HG02943 (cell line): ENCODE data around the gene FAM111A.
A peak's percentile ranks its signal among the peaks of the same experiment; 100 is the strongest.

Experiments used
- ATAC-seq: cut with Tn5 transposase; IDR thresholded peaks from one replicate; pipeline ENCODE4 v1.9.1; 2021; ENCODE audit warnings: mild to moderate bottlenecking, low read depth, moderate library complexity; ENCODE audit not compliant: unreplicated experiment

Gene FAM111A

DNA sequence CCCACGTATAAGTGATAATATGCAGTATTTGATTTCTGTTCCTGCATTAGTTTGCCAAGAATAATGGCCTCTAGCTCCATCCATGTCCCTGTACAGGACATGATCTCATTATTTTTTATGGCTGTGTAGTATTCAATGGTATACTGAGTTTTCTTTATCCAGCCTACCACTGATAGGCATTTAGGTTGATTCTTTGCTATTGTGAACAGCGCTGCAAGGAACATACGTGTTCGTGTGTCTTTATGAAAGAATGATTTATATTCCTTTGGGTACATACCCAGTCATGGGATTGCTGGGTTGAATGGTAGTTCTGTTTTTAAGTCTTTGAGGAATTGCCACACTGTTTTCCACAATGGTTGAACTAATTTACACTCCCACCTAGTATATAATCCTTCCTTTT lies 1.5 kb upstream of the FAM111A start:
- no peak for ATAC-seq

DNA sequence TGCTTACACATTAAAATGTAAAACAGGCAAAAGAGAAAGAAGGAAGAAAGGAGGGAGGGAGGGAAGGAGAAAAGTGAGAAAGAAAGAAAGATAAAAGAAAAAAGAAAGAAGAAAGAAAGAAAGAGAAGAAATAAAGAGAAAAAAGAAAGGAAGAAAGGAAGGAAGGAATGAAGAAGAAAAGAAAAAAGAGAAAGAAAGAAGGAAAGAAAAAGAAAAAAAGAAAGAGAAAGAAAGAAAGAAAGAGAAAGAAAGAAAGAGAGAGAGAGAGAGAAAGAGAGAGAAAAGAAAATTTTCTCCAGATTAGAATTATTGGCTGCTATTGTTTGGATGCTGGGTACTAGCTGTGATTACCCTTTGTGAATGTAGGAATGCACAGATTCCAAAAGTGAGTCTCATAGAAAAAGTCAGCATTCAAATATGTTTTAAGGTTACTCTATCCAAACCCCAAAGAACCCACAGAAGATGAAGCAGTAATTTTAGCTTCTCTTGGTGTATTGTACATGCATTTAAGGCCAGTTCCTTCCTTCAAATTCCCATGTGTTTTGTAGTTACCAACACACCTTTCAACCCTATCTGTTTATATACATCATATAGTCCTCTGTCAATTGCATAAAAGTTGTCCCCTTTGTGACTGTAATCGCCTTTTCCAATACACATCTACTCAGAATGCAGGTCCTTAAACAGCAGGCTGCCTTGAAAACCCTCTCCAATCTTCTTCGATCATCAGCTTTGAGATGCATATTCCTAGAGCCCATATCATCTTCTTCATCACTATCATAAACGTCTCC lies 789 bp upstream of the FAM111A start:
- peak; percentile 3 for ATAC-seq

DNA sequence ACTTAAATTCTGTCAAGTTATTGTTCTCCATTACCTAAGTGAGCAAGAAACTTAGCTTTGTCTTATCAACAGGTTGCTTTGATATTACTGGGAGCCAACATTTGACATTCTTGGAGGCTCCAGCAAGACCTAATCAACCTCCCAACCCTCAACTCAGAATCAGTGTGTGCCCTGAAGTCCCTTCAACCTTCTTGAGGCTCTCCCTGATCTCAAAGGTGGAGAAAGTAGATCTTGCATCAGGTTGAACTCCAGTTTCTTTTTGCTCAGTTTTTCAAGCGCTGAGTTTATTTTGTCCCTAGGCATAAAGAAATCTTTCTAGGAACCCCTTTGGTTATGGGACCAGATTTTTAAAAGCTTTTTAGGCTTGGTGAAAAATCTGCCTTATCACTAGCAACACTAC lies 1.4 kb downstream of the FAM111A start:
- no peak for ATAC-seq

DNA sequence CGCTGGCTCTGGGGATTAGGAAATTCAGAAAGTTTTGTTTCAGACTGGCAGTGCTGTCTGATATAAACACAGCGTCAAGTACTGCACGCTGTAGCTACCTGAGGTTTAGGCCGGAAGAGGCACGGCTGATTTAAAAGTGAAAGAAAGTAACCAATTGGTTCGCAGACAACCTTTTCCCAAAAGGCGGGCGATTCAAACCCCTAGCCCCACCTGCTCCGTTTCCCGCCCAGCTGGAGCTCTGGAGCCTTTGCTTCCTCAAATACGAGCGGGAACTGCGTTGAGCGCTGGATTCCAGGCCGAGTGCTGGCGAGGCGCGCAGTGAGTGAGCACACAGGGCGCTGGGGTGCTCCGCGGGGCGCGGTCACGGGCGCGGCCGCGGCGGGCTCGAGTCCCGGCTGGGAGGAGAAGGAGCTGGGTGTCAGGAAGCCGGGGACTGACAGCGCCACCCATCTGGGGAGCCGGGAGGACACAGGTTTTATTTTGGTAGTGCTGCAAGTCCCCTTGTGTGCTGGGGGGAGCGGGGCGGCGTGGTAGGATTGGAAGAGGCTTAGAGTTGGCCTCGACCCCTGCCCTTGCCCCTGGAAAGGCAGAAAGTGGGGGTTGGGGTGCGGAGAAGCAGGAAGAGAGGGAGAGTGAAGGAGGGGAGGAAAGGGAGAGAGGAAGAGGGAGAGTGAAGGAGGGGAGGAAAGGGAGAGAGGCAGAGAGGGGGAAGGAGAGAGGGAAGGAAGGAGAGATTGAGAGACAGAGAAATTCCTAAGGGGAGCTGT lies 2.1 kb downstream of the FAM111A start:
- ATAC-seq, result peak; percentile 55

DNA sequence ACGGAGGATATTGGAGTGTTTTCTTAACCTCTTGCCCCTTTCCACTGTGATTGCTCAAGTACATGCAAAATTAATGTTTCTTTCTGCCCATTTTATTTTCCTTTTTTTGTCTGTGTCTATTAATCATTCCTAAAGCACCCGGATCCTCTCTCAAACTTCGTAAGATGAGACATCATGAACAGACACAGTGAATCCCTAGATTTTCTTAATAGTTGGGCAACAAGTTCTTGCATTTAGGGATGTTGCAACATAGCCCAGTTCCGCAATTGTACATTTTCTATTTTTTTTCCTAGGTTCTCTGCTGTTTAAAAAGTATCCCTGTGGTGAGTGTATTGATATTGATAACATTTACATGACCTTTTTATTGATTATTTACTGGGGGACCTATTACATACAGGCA lies 2.9 kb downstream of the FAM111A start:
- ATAC-seq, result no peak

DNA sequence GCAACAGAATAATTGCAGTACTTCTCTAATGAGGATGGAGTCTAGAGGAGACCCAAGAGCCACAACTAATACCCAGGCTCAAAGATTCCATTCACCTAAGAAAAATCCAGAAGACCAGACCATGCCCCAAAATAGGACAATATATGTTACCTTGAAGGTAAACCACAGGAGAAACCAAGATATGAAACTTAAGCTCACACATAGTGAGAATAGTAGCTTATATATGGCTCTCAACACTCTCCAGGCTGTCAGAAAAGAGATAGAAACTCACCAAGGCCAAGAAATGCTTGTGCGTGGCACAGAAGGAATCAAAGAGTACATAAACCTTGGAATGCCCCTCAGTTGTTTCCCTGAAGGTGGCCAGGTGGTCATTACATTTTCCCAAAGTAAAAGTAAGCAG lies 9.1 kb downstream of the FAM111A start:
- no peak for ATAC-seq

DNA sequence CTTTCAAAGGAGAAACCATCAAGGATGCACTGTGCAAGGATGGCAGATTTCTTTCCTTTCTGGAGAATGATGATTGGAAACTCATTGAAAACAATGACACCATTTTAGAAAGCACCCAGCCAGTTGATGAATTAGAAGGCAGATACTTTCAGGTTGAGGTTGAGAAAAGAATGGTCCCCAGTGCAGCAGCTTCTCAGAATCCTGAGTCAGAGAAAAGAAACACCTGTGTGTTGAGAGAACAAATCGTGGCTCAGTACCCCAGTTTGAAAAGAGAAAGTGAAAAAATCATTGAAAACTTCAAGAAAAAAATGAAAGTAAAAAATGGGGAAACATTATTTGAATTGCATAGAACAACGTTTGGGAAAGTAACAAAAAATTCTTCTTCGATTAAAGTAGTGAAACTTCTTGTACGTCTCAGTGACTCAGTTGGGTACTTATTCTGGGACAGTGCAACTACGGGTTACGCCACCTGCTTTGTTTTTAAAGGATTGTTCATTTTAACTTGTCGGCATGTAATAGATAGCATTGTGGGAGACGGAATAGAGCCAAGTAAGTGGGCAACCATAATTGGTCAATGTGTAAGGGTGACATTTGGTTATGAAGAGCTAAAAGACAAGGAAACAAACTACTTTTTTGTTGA lies 9.8 kb downstream of the FAM111A start:
- peak; percentile 90 for ATAC-seq

DNA sequence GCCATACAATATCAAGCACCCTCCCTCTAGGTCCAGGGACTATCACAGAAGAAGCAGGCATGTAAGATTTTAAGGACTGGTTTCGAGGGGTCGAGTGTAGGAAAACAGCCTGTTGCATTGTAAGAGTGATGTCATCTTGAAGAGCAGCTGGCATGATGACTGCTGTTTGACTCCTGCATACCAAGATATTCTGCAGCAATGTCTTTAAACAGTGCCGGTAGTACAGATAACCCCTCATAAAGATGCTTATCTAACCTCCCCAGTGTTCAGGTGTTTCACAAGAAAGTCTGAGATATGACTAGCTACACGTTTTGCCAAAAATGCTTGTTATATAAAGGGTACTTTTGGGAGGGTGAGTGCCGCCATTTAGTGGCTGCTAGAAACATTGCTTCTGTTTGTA lies 12.0 kb downstream of the FAM111A start:
- no peak for ATAC-seq

DNA sequence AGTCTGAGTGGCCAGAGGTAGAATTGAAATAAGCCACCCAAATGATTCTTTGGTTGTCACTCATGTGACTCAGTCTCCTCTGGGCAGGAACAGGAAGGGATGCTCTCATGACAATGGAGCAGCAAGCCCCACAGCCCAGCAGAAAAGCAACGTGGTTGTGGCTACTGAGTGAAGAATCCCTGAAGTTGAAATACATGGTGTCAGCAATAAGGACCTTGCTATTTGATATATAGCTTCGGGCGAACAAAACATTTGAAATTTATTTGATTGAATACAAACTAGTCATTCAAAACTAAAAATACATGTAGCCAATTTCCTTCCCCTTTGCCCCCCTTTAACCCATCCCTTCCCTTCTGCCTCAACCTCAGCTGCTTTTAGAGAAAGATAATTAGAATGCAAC lies 14.8 kb downstream of the FAM111A start:
- ATAC-seq, result no peak

DNA sequence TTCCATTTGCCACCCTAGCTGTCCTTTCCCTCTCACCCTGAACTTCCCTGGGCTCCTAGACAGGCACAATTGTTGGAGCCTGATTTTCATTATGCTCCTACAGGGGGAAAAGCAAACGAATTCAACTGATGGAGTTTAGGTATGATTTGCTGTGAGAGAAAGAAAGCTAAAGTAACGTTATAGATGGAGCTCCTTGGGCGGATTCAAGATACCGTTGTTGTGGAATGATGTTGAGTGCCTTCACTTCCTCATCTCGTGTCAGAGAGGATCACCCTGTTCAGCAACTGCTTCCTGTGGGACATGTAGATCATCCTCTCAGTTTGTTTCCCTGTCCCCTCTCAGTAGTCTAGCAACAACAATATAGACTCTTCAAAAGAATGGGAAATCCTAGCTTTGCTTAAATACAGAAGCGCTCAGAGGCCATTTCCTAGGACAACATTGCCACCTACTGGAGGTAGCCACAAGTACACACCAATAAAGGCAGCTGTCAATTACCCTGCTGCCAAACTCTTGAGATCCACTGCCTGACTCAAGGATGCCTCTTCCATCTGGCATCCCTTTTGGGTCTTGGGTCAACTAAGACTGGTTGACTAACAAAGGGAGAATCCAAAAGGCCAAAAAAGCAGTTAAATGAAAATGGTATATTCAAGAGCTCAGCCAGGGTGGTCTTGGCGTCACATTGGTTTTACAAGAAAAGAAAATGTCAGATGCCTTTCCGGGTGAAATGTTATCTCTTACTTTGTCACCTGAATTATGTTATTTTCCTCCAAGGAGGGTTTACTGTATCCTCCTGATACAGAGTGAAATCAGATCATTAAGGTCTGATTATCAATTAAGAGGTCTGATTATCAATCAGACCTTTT lies 15.8 kb downstream of the FAM111A start:
- peak; percentile 82 for ATAC-seq

DNA sequence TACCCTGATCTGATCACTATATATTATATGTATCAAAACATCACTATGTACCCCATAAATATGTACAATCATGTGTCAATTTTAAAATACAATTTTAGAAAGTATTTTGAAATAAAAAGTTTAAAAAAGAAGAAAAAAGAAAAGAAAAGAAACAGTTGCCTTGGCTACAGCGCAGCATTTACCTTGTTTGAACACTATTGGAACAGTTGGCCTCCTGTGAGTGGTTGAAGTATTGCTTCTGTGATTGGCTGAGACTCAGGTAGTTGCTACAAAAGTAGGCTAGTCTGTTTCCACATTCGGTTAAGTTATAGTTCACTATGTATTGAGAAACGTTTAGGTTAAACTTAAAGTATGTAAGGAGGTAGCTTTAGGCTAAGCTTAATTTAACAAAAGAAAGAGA lies 21.4 kb downstream of the FAM111A start:
- ATAC-seq, result no peak

DNA sequence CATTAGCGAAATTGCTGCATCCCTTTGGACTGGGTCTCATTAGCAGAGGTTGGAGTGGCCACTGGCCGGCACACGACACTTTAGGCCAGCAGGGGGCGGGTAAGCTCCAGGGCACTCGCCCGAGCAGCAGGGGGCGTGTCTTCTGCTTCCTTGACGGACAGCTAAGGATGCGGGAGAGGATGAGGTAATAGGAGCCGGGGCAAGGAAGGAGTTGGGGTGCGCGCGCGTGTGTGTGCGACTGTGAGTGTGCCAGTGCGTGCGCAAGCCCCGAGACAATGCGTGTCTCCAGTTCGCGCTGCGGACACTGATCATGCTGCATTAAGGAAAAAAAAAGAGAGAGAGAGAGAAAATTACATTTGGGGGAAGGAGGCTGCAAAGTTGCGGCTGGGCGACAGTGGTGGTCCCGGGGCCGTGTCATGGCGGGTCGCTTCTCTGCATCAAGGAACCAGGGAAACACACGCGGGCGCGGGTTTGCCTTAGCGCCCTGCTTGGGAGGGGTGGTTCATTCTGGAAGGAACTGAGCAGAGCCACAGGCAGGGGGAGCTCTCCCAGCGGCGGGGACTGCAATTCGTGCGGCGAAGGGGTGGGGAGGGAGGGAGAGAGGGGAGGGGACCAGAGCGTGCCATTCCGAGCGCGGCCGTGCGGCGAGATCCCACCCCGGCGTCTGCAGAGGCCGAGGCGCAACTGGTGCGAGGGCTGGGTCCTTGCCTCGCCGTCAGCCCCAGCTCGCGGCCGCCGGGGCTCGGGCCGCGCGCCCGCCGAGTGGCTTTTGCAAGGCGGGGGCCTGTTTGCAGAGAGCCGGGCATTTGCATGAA lies 29.1 kb downstream of the FAM111A start, which contains the start of gene DTX4:
TSS of gene DTX4 (plus strand) at position 625 of the 815 bp plus-strand sequence. CDS start 464 bp downstream, outside the sequence.
- ATAC-seq, result peak; percentile 77

DNA sequence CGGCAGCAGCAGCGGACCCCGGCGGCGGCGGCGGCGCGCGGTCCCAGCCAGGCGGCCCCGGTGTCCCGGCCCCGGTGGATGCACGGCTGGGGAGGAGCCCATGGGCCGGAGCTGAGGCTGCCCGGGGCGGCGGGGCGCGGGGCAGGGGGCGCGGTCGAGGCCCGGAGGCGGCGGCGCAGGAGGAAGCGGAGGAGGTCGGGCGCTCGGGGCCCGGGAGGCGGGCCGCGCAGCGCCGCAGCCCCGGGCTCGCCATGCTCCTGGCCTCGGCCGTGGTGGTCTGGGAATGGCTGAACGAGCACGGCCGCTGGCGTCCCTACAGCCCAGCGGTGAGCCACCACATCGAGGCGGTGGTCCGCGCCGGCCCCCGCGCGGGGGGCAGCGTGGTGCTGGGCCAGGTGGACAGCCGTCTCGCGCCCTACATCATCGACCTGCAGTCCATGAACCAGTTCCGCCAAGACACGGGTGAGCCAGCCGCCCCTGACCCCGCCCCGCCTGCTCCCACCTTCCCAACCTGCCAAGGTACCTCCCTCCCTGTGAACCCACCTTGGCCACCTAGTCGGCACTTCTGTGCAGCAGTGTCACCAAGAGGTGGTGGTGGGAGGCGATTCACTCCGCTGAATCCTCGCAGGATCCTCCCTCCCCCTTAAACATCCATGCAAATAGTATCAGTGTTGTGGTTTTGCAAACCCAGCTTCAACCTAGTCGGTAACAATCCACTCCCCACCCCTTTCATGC lies 29.9 kb downstream of the FAM111A start:
- ATAC-seq, result peak; percentile 34

DNA sequence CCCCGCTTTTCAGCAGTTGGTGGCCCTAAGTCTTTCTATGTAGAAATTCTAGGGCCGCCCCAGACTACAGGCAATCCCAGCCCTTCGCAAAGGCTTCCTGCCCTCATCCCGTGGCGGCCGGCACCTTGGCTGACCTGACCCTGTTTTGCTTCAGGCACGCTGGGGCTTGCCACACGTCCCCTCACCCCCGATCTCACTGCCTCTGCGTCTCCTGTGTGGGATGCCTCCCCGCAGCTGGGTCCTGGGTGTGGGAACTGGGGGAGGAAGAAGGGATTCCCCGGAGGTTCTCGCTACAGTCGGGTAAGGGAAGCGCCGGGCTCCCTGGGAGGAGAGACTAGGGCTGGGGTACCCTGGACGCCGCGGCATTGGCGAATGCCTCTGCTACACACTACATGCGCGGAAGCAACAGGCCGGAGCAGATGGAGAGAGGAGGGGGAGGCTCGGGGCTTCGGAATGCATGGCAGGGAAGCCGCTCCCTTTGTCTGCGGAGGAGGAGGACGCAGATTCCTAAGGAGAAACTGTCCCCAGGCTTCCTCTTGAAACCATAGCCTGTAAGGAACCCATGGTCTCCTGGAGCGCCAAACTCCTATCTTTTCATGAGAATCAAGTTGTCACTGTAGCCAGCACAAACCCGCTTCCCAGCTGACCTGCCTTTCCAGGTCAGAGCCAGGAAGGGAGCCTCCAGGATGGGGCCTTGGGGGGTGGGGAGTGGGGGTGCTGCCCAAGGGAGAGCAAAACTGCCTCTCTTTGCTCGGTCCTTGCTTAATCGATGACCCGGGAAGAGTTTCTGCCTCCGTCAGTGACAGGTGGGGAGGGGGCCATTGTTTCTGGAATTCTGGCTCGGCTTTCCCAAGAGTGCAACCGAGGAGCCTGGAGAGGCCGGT lies 30.7 kb downstream of the FAM111A start:
- no peak for ATAC-seq

DNA sequence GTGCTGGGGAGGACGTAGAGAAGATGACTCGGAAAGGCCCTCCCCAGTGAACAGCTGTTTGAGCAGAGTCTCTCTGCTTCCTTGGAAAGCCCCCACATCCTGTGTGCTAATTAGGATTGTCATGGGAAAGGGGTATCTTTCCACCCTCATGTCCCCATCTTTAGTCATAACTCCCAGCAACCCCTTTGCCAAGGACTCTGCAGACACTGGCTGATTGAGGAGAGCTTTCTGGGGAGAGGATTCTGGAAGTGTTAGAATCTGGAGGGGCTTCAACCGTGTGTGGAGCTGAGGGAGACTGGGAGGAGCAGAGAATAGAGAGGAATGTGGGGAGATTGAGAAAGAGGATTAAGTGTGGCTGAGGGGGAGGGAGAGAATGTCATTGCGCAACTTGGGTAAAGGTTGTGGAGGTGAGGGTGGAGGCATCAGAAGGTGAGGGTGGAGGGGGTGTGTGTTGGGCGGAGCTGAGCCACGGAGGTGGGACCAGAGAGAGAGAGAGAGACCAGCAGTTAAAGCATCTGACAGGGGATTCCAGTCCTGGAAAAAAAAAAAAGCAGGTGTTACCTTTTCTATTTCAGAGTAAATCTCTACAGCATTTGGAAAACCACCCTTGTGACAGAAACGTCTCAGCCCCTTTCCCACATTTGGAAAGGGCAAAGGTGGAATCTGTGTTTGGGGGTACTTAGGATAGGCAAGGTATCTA lies 31.5 kb downstream of the FAM111A start:
- no peak for ATAC-seq

DNA sequence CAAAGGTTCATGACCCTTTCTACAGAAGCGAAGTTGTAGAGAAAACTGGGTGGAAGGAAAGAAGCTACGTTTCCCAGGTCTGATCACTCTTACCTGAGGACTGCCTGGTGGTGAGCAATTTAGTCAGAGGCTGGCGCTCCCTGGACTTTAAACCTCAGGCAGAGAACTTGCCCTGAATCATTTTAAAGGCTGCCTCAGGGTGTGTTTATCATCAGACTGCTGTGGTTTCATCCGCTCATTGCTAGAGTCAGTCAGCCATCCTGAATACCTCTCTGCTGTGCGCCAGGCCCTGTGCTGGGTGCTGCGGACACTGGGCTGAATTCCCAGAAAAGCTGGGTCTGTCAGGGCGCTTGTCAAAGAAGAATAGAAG lies 32.0 kb downstream of the FAM111A start:
- no peak for ATAC-seq

DNA sequence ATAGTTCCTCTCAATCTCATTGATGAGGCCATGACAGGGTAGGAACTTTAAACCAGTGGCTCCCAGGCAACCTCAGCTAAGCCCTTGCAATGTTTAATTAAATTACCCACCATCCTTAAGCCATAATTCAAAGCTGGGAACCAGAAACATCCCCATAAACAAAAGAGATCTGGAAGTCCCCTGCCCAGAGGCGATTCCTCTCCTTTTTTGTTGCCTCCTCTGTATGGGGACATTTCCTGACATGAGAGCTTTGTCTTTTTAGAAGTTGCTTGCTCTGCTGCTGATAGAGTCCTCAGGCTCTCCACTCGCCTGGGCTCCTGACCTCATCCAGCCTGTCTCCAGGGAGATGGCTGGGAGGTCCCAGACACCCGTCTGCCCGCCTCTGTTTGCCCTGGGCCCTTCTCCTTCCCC lies 32.4 kb downstream of the FAM111A start:
- no peak for ATAC-seq
